NCI-H526 treated with DMSO at 0.1 percent for 48 hours (cell line): ENCODE results near the gene HIBADH.

ENCODE experiments used
- DNase-seq: peaks from one replicate; lab custom pipeline; 2025; lab: John Stamatoyannopoulos, UW

HIBADH gene

GRCh38 chr7:27491534-27491933, 171.1 kb downstream of the HIBADH start:
- DNase-seq = no peak

DNA sequence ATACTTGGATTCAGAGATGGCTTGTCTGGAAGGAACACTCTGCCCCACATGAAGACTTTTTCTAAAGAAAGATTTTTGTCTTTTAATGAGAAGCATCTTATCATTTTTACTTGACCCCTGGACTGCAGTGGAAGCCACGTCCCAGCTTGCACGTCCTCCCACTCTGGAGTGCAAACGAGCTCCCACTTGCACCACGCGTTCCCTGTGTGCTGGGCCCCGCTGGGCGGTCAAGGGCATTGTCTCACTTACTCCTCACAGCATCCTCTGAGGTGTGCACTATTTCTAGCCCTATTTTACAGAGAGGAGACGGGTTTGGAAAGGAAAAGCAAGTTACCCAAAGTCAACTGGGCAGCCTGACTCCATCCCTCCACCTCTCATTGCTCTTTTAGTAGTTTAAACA, 175.2 kb downstream of the HIBADH start:
- no peak for DNase-seq

GRCh38 chr7:27484451-27484850, 178.2 kb downstream of the HIBADH start:
- no peak for DNase-seq

- DNase-seq = no peak
Observed at GRCh38 chr7:27482219-27482618, 180.5 kb downstream of the HIBADH start.

GRCh38 chr7:27478556-27478955, 184.1 kb downstream of the HIBADH start:
- no peak for DNase-seq

DNA sequence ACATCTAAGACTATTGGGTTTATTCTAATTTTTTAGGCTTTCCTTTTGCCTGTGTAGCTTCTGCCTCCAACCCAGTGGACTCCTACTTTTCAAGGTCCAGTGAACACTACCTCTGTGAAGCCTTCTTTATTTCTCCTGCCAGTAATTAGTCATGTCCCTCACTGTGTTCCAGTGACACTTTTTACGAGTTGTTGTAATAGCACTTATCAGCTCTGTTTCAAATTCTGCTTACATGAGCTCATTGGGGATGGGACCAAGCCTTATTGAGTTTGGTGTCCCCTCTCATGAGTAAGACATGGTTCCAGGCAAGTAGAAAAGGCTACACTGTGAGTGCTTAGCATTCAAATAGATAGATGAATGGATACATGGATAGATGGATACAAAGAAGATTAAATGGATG, 184.6 kb downstream of the HIBADH start:
- no peak for DNase-seq

GRCh38 chr7:27476493-27476892, 186.2 kb downstream of the HIBADH start:
- no peak for DNase-seq
